ENCODE data around the gene OSBPL7.

DNA sequence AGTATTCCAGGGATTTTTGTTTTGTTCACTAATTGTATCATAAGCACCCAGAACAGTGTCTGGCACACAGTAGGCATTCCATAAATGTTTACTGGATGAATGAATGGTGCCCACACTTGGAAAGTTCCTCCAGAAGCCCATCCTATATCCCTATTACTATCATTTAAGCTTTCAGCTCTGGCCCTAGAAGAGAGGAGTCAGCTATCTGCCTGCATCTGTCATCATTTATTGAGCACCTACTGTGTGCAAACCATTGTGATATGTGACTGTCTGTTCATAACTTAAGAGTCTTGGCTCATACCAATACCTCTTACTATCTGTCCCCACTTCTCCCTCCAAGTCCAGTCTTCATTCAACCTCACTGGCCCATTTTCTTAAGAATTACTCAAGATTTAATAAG lies 49.5 kb upstream of the OSBPL7 start:
- TF ChIP-seq, protein P1, sequence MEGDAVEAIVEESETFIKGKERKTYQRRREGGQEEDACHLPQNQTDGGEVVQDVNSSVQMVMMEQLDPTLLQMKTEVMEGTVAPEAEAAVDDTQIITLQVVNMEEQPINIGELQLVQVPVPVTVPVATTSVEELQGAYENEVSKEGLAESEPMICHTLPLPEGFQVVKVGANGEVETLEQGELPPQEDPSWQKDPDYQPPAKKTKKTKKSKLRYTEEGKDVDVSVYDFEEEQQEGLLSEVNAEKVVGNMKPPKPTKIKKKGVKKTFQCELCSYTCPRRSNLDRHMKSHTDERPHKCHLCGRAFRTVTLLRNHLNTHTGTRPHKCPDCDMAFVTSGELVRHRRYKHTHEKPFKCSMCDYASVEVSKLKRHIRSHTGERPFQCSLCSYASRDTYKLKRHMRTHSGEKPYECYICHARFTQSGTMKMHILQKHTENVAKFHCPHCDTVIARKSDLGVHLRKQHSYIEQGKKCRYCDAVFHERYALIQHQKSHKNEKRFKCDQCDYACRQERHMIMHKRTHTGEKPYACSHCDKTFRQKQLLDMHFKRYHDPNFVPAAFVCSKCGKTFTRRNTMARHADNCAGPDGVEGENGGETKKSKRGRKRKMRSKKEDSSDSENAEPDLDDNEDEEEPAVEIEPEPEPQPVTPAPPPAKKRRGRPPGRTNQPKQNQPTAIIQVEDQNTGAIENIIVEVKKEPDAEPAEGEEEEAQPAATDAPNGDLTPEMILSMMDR (IDR thresholded peaks at IDR 0.05 in 4 of 5, conservative IDR thresholded peaks at IDR 0.05 in 1 of 5) = no peak
- TF ChIP-seq POLR2A (IDR thresholded peaks at IDR 0.05) = no peak
